ENCODE results near the gene LYST. TPM values are rescaled to one million over a fixed set of nuclear protein-coding genes. Genes with fewer than 3 reads are reported as not detected.
"Not testable (repeated sequence)": the region's sequence is repeated elsewhere in the genome, so short reads cannot be mapped to it uniquely, and the experiment has no call there.

Gene LYST
- total RNA-seq, 1 experiment from 2014 or later: 11.9 TPM

DNA sequence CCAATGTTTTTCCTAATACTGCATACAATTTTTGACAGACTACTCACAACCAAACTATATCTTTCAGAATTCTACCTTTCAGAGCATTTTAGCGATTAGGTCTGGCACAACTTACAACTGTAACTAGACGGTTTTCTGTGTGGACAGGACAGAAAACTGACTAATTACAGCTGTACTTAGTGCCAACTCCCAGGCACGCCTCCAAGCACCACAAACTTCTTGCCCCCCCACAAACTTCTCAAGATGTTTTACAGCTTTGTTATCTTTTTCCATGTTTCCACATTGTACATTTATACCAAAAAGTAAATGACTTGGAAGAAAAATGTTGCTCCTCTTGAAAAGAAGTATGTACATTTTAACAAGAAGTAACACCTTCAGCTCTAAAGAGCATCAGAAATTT, 13.8 kb downstream of the LYST start:
- Mint-ChIP-seq H3K4me1 (ENCODE audit: low read depth, unreplicated experiment) (no peaks in the 10 kb centered on the region), H3K36me3 (ENCODE audit: insufficient read depth, unreplicated experiment) (no peaks in the 10 kb centered on the region), H3K4me3 (ENCODE audit: low read depth, unreplicated experiment) (no peak overlapping the region), H3K9me3 (ENCODE audit: low read depth, unreplicated experiment) (peaks cover 3% of the 10 kb centered on the region), H3K27ac (ENCODE audit: unreplicated experiment) (no peak overlapping the region), H3K27me3 (ENCODE audit: unreplicated experiment) (no peaks in the 10 kb centered on the region)
- DNase-seq: no peak
- no TSS peak for BruUV-seq (replicated peaks)
- CTCF ChIA-PET: interaction anchor here (0.8 to 0.9 kb wide), 2 partner anchors 10 to 119 kb away, joined by 3 read pairs; no protein-coding TSS in a partner anchor
- TF ChIP-seq, protein P1, sequence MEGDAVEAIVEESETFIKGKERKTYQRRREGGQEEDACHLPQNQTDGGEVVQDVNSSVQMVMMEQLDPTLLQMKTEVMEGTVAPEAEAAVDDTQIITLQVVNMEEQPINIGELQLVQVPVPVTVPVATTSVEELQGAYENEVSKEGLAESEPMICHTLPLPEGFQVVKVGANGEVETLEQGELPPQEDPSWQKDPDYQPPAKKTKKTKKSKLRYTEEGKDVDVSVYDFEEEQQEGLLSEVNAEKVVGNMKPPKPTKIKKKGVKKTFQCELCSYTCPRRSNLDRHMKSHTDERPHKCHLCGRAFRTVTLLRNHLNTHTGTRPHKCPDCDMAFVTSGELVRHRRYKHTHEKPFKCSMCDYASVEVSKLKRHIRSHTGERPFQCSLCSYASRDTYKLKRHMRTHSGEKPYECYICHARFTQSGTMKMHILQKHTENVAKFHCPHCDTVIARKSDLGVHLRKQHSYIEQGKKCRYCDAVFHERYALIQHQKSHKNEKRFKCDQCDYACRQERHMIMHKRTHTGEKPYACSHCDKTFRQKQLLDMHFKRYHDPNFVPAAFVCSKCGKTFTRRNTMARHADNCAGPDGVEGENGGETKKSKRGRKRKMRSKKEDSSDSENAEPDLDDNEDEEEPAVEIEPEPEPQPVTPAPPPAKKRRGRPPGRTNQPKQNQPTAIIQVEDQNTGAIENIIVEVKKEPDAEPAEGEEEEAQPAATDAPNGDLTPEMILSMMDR (IDR thresholded peaks at IDR 0.05; ENCODE audit: unreplicated experiment): no peak
- intact Hi-C loops (cut with micrococcal nuclease; ENCODE audit: unreplicated experiment): no loop called here

DNA sequence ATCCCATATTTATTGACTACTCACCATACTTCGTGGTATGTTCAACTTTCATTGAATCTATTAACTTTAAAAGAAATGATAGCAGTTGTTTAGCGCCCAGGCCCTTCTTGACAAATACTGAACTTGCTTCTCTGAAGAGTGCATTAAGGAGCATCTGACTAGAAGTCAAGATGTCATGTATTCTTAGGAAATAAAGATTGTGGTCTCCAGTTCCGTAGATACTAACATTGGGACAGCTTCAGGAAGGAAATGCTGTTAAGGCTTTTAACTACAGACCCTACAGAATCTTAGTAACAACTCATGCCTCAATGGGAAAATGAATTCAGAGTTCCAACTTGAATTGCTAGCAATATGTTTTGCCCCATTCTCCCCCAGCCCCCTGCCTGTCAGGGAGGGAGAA, 14.8 kb downstream of the LYST start:
- no TSS peak for BruUV-seq (replicated peaks)
- H3K36me3 Mint-ChIP-seq (ENCODE audit: insufficient read depth, unreplicated experiment): no peaks in the 10 kb centered on the region
- no peaks in the 10 kb centered on the region for H3K4me1 Mint-ChIP-seq (ENCODE audit: low read depth, unreplicated experiment)
- no peak overlapping the region for H3K27ac Mint-ChIP-seq (ENCODE audit: unreplicated experiment)
- CTCF ChIA-PET: no interaction called here
- DNase-seq: no peak
- no peaks in the 10 kb centered on the region for H3K9me3 Mint-ChIP-seq (ENCODE audit: low read depth, unreplicated experiment)
- intact Hi-C loops (cut with micrococcal nuclease; ENCODE audit: unreplicated experiment): no loop called here
- H3K4me3 Mint-ChIP-seq (ENCODE audit: low read depth, unreplicated experiment): no peak overlapping the region
- TF ChIP-seq, protein P1 (IDR thresholded peaks at IDR 0.05; ENCODE audit: unreplicated experiment): no peak
- no peaks in the 10 kb centered on the region for H3K27me3 Mint-ChIP-seq (ENCODE audit: unreplicated experiment)

DNA sequence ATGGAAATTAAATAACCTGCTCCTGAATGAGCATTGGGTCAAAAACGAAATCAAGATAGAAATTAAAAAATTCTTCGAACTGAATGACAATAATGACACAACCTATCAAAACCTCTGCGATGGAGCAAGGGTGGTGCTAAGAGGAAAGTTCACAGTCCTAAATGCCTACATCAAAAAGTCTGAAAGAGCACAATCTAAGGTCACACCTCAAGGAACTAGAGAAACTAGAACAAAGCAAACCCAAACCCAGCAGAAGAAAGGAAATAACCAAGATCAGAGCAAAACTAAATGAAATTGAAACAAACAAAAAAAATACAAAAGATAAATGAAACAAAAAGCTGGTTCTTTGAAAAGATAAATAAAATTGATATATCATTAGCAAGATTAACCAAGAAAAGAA, 18.5 kb downstream of the LYST start:
- intact Hi-C loops (cut with micrococcal nuclease; ENCODE audit: unreplicated experiment); H3K4me3 Mint-ChIP-seq (ENCODE audit: low read depth, unreplicated experiment); H3K36me3 Mint-ChIP-seq (ENCODE audit: insufficient read depth, unreplicated experiment); BruUV-seq (replicated peaks); H3K27ac Mint-ChIP-seq (ENCODE audit: unreplicated experiment); H3K4me1 Mint-ChIP-seq (ENCODE audit: low read depth, unreplicated experiment); CTCF ChIA-PET; H3K27me3 Mint-ChIP-seq (ENCODE audit: unreplicated experiment); DNase-seq; H3K9me3 Mint-ChIP-seq (ENCODE audit: low read depth, unreplicated experiment): not testable (repeated sequence)

DNA sequence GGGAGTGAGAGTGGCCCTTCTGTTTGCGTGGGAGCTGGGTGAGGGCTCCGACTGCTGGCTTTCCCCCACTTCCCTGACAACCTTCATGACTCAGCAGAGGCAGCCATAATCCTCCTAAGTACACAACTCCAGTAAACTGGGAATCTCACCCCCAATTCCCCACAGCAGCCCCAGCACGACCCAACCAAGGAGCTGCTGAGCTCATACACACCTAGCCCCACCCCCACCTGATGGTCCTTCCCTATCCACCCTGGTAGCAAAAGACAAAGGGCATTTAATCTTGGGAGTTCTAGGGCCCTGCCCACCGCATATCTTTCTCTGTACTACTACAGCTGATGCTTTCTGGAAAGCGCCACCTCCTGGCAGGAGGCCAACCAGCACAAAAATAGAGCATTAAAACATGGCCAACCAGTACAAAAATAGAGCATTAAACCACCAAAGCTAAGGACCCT, 21.0 kb downstream of the LYST start:
- H3K27ac Mint-ChIP-seq (ENCODE audit: unreplicated experiment); H3K4me1 Mint-ChIP-seq (ENCODE audit: low read depth, unreplicated experiment); intact Hi-C loops (cut with micrococcal nuclease; ENCODE audit: unreplicated experiment); CTCF ChIA-PET; H3K36me3 Mint-ChIP-seq (ENCODE audit: insufficient read depth, unreplicated experiment); H3K27me3 Mint-ChIP-seq (ENCODE audit: unreplicated experiment); H3K9me3 Mint-ChIP-seq (ENCODE audit: low read depth, unreplicated experiment); DNase-seq; H3K4me3 Mint-ChIP-seq (ENCODE audit: low read depth, unreplicated experiment); BruUV-seq (replicated peaks): not testable (repeated sequence)

DNA sequence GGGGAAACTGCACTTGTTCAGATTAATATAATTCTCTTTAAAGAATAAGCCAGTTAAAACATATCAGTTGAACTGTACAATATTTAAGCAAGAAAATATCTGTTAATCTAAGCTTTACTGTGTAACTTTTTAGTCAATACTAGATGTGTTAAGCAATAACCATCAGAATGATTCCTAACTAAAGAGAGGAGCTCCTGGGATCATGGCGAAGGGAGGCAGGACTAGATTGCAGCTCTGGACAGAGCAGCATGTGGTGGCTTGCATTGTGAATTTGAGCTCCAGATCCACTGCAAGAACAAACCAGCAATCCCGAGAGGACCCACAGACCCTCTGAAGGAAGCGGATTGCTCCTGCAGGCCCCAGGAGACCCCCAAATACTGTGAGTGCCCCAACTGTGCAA, 21.9 kb downstream of the LYST start:
- no peak overlapping the region for H3K4me3 Mint-ChIP-seq (ENCODE audit: low read depth, unreplicated experiment)
- no peak overlapping the region for H3K27ac Mint-ChIP-seq (ENCODE audit: unreplicated experiment)
- H3K36me3 Mint-ChIP-seq (ENCODE audit: insufficient read depth, unreplicated experiment): no peaks in the 10 kb centered on the region
- no peaks in the 10 kb centered on the region for H3K9me3 Mint-ChIP-seq (ENCODE audit: low read depth, unreplicated experiment)
- CTCF ChIA-PET: no interaction called here
- TF ChIP-seq, protein P1 (IDR thresholded peaks at IDR 0.05; ENCODE audit: unreplicated experiment): no peak
- no peak for DNase-seq
- H3K4me1 Mint-ChIP-seq (ENCODE audit: low read depth, unreplicated experiment): no peaks in the 10 kb centered on the region
- intact Hi-C loops (cut with micrococcal nuclease; ENCODE audit: unreplicated experiment): no loop called here
- no TSS peak for BruUV-seq (replicated peaks)
- H3K27me3 Mint-ChIP-seq (ENCODE audit: unreplicated experiment): no peaks in the 10 kb centered on the region

Data from Calu3 (cell line).